GM18498 (cell line): Measurements from ENCODE around the gene AQP2.

Source experiments
- ATAC-seq: cut with Tn5 transposase; IDR thresholded peaks from one replicate; pipeline ENCODE4 v1.9.1; 2021; ENCODE audit warnings: mild to moderate bottlenecking, moderate library complexity; ENCODE audit not compliant: unreplicated experiment

AQP2 gene

GRCh38 chr12:49954863-49955830 is 4.6 kb downstream of the AQP2 start:
- no peak for ATAC-seq

DNA sequence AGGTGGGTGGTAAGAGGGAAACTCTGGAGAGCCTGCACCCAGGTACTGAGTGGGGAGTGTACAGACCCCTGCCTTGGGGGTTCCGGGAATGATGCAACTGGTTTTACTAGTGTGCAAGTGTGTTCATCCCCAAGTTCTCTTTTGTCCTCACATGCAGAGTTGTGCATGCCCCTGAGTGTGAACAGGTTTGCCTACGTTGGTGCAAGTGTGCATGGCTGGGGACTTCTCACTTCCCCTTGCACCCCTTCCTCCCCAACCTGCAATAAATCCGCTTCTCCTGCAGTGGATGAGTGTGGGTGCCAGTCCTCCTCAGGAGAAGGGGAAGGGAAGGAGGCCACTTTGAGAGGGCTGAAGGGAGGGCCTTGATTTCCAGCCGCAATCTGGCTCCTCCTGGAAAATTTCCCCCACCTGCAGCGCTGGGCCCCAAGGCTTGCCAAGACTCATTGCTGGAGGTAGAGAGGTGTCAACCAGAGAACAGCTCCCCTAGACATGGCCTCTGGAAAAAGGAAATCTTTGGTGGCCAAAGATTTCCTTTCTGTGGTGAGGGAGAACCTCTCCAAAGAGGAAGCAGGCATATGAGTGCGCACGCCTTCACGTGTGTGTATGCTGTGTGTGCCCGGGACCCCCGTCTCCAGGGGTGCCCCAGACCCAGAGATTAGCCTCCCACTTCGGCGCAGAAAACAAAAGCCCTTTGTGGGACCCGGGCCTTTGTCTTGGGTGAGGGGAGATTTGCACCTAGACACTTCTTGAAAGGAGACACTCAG is 5.5 kb downstream of the AQP2 start:
- no peak for ATAC-seq

GRCh38 chr12:49956663-49957569 is 6.4 kb downstream of the AQP2 start:
- ATAC-seq: no peak

GRCh38 chr12:49957570-49957967 is 7.0 kb downstream of the AQP2 start:
- ATAC-seq: no peak

DNA sequence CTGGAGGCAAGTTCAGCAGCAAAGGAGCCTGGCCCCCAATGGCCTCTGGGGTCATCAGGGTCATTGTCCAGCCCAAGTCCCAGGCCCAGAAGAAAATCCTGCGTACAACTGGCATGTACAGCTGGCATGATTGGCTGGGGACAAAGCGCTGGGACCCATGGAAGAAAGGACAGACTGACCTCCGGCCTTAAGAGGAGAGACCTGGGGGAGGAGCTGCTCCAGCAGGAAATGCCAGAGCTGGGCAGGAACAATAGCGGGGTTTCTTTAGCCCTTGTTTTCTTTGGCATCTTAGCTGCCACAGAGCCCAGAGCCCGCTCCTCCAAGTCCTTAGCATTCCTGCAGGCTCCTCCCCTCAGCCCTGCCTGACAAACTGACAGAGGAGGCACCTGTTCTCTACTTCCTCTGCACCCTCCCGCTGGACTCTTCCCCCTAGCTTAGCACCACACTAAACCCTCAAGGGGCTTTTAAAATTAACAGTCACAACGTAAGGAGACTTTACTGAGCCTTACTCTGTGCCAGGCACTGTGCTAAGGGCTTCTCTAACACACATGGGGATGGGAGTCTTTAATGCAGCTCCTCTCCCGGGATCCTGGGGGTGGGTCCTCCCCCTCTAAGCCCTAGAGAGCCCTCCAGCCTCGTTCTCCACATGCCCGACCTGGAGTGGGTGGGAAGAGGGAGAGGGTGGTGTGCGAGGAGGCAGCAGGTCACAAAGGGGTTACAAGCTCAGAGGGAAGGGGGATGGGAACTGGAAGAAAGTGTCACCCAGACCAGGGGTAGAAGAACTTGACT is 9.3 kb downstream of the AQP2 start:
- ATAC-seq: no peak

DNA sequence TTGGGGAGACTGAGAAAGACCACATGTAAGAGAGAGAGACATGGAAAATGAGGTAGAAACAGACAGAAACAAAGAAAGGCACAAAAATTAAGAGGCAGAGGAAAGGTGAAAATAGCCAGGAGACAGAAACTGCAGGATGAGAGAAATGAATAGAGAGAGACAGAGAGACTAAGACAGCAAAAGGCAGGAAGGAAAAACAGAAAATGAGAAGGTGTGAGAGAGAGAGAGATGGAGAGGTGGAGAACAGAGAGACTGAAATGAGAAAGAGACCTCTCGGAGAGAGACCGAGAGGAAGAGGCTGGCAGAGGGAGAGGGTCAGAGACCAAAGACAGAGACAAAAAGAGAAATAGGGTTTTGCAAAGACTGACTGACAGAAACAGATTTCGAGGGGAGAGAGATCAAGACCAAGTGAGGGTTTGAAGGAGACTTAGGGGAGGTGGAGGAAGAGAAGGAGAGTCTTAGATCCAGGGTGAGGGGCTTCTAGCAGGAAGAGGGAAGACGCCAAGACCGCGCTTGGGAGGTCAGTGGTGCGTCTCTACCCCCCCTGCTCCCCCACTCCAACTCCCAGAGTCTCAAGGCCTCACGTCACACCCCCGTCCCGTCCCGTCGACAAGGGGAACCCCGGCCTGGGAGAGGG is 10.1 kb downstream of the AQP2 start:
- ATAC-seq: no peak

GRCh38 chr12:49961111-49961922 is 10.8 kb downstream of the AQP2 start, which contains the start of gene AQP5:
Gene AQP5, plus strand, starts transcription at chr12:49961872. Its CDS starts 146 bp downstream, at chr12:49962018.
- ATAC-seq: no peak

DNA sequence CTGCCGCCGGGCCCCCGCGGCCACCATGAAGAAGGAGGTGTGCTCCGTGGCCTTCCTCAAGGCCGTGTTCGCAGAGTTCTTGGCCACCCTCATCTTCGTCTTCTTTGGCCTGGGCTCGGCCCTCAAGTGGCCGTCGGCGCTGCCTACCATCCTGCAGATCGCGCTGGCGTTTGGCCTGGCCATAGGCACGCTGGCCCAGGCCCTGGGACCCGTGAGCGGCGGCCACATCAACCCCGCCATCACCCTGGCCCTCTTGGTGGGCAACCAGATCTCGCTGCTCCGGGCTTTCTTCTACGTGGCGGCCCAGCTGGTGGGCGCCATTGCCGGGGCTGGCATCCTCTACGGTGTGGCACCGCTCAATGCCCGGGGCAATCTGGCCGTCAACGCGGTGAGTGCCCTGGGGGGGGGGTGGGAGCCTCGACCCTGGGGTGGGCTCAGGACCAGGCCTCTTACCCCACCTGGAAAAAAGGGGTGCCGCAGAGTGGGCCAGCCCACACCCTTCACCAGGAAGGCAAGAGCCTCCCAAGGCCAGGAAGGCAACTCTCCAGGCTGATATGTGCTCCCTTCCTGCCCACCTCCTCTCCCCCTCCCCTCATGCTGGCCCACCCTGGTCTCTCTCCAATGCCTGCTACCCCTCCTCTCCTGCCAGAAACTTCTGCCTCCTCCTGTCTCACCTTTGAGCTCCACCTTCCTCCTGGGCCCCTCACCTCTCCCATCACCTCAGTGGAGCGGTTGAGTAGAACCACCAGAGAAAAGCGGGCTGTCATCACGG is 11.6 kb downstream of the AQP2 start:
- ATAC-seq: no peak

GRCh38 chr12:49962861-49963765 is 12.6 kb downstream of the AQP2 start:
- no peak for ATAC-seq

- ATAC-seq: no peak
Measured at GRCh38 chr12:49963976-49964815, 13.7 kb downstream of the AQP2 start.

GRCh38 chr12:49964849-49965624 is 14.5 kb downstream of the AQP2 start:
- no peak for ATAC-seq

DNA sequence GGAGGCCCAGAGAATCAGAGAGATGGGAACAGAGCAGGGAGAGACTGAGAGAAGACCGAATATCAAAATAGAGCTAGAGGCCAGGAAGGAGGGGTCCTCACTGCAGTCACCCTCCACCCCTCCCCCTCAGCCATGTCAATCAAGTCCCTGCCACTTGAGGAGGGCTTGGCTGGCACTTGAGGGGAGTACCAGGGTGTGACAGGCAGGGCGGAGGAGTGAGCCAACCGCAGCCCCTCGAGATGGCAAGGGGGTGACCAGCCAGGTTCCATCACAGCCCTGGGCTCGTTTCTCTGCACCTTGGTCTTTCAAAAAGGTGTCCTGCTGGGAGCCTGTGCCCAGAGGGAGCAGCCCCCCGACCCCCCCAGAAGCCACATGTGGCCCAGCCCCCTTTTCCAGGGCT is 15.3 kb downstream of the AQP2 start:
- no peak for ATAC-seq

- ATAC-seq: no peak
Measured at GRCh38 chr12:49966511-49967041, 16.0 kb downstream of the AQP2 start.

DNA sequence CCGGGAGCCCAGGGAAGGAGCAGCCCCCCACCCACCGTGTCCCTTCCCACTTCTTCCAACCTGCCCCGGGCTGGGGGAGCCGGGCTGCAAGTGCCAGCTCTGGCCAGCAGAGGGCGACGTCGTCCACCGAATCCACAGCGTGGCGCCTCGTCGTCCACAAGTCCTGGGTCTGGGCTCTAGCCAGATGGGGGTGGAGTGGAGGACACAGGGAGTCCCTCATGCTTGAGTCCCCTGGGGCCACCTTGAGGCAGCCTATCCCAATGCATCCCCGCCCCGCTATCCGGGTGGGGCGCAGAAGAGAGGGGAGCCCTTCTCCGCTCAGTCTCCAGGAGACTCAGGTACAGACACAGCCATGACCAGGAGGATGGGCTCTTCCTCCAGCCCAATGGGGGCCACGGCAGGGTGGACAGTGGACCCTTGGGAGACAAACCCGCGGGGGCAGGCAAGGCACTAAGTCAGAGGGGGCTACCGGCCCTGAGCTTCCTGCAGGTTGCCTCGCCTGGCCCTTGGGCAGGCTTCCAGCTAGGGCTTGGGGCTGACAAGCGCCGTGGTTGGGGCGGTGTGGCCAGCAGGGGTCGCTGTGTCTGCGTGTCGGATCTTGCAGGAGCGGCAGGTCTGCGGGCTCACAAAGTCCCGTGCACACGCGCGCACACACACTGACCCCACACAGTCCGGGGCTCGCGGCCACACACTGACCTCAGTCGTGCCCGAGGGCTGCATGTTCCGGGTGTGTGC is 16.7 kb downstream of the AQP2 start:
- peak; percentile 71 for ATAC-seq
